ENCODE measurements around the gene GJB2.

GRCh38 chr13:20144141-20144850, 48.4 kb downstream of the GJB2 start:
- TF ChIP-seq CTCF (IDR thresholded peaks at IDR 0.05) = no peak
- no peak for TF ChIP-seq POLR2A (IDR thresholded peaks at IDR 0.05)

All from esophagus squamous epithelium (tissue), 4 donors.